OCI-LY7 (cell line): ENCODE measurements around the gene TENT5C. TPM values are rescaled to one million over a fixed set of nuclear protein-coding genes. Genes with fewer than 3 reads are reported as not detected.

Source experiments
- BruUV-seq: library from RNA; stranded (reverse); fragments of 400-500 nt; replicated peaks from 2 replicates; lab custom pipeline; 2021; lab: Mats Ljungman, UMichigan
- CTCF ChIA-PET: fragments of 300-600 bp; sonication (Branson Sonifier 250); formaldehyde crosslinking; loops from one replicate; lab custom pipeline; 2022; ENCODE audit warnings: antibody characterized with exemption; ENCODE audit not compliant: unreplicated experiment; lab: Charles Lee
- POLR2A ChIA-PET: fragments of 300-600 bp; sonication (Branson Sonifier 250); formaldehyde crosslinking; loops from one replicate; lab custom pipeline; 2022; ENCODE audit warnings: antibody characterized with exemption; lab: Charles Lee
- DNase-seq: peaks from one replicate; pipeline ENCODE4 v3.0.0-alpha.2; 2015; ENCODE audit warnings: low spot score
- H2AFZ ChIP-seq: fragments of 200-600 bp; sonication (generic), shearing (Covaris generic); 2 replicates; pipeline ENCODE4 v1.6.1; 2014; ENCODE audit warnings: mild to moderate bottlenecking, antibody characterized with exemption, low read length, moderate library complexity
- H3K27ac ChIP-seq: fragments of 200-600 bp; sonication (generic); 2 replicates; pipeline ENCODE4 v1.5.1; 2014; ENCODE audit warnings: mixed run types, low read depth, mild to moderate bottlenecking, moderate library complexity, low read length, inconsistent platforms; ENCODE audit not compliant: poor library complexity, severe bottlenecking
- H3K36me3 ChIP-seq: fragments of 200-600 bp; sonication (generic); 2 replicates; pipeline ENCODE4 v1.6.1; 2014; ENCODE audit warnings: mild to moderate bottlenecking, antibody characterized with exemption, low read length, moderate library complexity, mixed read lengths; ENCODE audit not compliant: insufficient read depth
- H3K4me1 ChIP-seq: fragments of 200-600 bp; sonication (generic); 2 replicates; pipeline ENCODE4 v1.5.1; 2014; ENCODE audit warnings: mild to moderate bottlenecking, low read length; ENCODE audit not compliant: insufficient read depth, poor library complexity, severe bottlenecking
- H3K4me2 ChIP-seq: fragments of 200-600 bp; sonication (generic); 2 replicates; pipeline ENCODE4 v1.6.1; 2014; ENCODE audit warnings: mild to moderate bottlenecking, low read length
- H3K4me3 ChIP-seq: fragments of 200-600 bp; sonication (generic); 2 replicates; pipeline ENCODE4 v1.5.1; 2014; ENCODE audit warnings: mild to moderate bottlenecking, low read depth, low read length; ENCODE audit not compliant: poor library complexity, severe bottlenecking
- H3K79me2 ChIP-seq: fragments of 200-600 bp; sonication (generic); 2 replicates; pipeline ENCODE4 v1.6.1; 2016; ENCODE audit warnings: low read depth, mild to moderate bottlenecking, low read length, moderate library complexity, mixed read lengths; ENCODE audit not compliant: insufficient read depth
- H3K9me2 ChIP-seq: fragments of 200-600 bp; sonication (generic); 2 replicates; pipeline ENCODE4 v1.6.1; 2016; ENCODE audit warnings: mild to moderate bottlenecking, low read length, mixed read lengths; ENCODE audit not compliant: insufficient read depth
- H3K9me3 ChIP-seq: fragments of 200-600 bp; sonication (generic); 2 replicates; pipeline ENCODE4 v1.6.1; 2014; ENCODE audit warnings: mild to moderate bottlenecking, mixed run types, low read length, mixed read lengths
- H4K20me1 ChIP-seq: fragments of 200-600 bp; sonication (generic); 2 replicates; pipeline ENCODE4 v1.6.1; 2014; ENCODE audit warnings: mild to moderate bottlenecking, antibody characterized with exemption, low read length, moderate library complexity, mixed read lengths; ENCODE audit not compliant: insufficient read depth
- CTCF ChIP-seq: fragments of 200-600 bp; sonication (generic); conservative IDR thresholded peaks from 2 replicates; pipeline ENCODE4 v1.5.1; 2014; ENCODE audit warnings: mild to moderate bottlenecking, antibody characterized with exemption, low read length, moderate library complexity, mixed read lengths
- EZH2phosphoT487 ChIP-seq: fragments of 200-600 bp; sonication (generic); IDR thresholded peaks from 2 replicates; pipeline ENCODE4 v1.6.1; 2018; ENCODE audit warnings: low read depth, borderline replicate concordance, mild to moderate bottlenecking, mixed run types, antibody characterized with exemption, low read length, moderate library complexity, mixed read lengths
- intact Hi-C: fragments of 100-400 bp; cut with micrococcal nuclease; formaldehyde crosslinking; loops from one replicate; pipeline ENCODE4 v1.10.0; 2022; ENCODE audit not compliant: unreplicated experiment
- total RNA-seq, 2 experiments: library from RNA; depleted of rRNA in 1 of 2; stranded (reverse); fragments of >200 nt in 1 of 2; shearing (Covaris generic) in 1 of 2; gene quantifications; 2 replicates each; pipeline ENCODE4 v1.2.3, GENCODE V29; 2014 to 2022

Gene TENT5C
- total RNA-seq, 2 experiments from 2014 or later = 13.3 to 31.1 TPM

- BruUV-seq = no TSS peak
- Histone ChIP-seq H3K9me3 (no peaks in the 10 kb centered on the region), H3K9me2 (no peaks in the 10 kb centered on the region), H4K20me1 (no peaks in the 10 kb centered on the region), H3K36me3 (no peaks in the 10 kb centered on the region), H3K4me2 (no peak overlapping the region), H3K4me3 (no peak overlapping the region), H3K79me2 (no peaks in the 10 kb centered on the region), H2AFZ (no peak overlapping the region), H3K27ac (no peak overlapping the region), H3K4me1 (no peaks in the 10 kb centered on the region)
- POLR2A ChIA-PET = no interaction called here
- intact Hi-C loops = no loop called here
- TF ChIP-seq CTCF (no peak), EZH2phosphoT487 (no peak)
- DNase-seq = no peak
- CTCF ChIA-PET = no interaction called here
Observed at GRCh38 chr1:117585086-117585485, 20.8 kb upstream of the TENT5C start.

GRCh38 chr1:117586337-117586736 is 19.5 kb upstream of the TENT5C start:
- BruUV-seq = no TSS peak
- Histone ChIP-seq H3K4me3 (no peak overlapping the region), H3K9me2 (no peaks in the 10 kb centered on the region), H3K4me1 (no peaks in the 10 kb centered on the region), H3K79me2 (no peaks in the 10 kb centered on the region), H3K36me3 (no peaks in the 10 kb centered on the region), H3K4me2 (no peak overlapping the region), H3K27ac (no peak overlapping the region), H4K20me1 (no peaks in the 10 kb centered on the region), H2AFZ (no peak overlapping the region), H3K9me3 (no peaks in the 10 kb centered on the region)
- TF ChIP-seq EZH2phosphoT487 = no peak
- no peak for TF ChIP-seq CTCF
- no peak for DNase-seq
- ChIA-PET POLR2A (interaction anchor here (0.6 to 0.7 kb wide), 2 partner anchors 24 to 53 kb away, joined by 4 to 5 read pairs; no protein-coding TSS in a partner anchor), CTCF (no interaction called here)
- intact Hi-C loops = no loop called here

GRCh38 chr1:117586747-117587498 is 18.9 kb upstream of the TENT5C start:
- no peak overlapping the region for H2AFZ ChIP-seq
- ChIA-PET POLR2A (interaction anchor here (0.6 kb wide), 1 partner anchor 52 kb away, joined by 4 read pairs; no protein-coding TSS in a partner anchor), CTCF (no interaction called here)
- DNase-seq = no peak
- H3K79me2 ChIP-seq = no peaks in the 10 kb centered on the region
- no peaks in the 10 kb centered on the region for H3K36me3 ChIP-seq
- H3K4me2 ChIP-seq = no peak overlapping the region
- no peaks in the 10 kb centered on the region for H3K9me2 ChIP-seq
- BruUV-seq = no TSS peak
- no peaks in the 10 kb centered on the region for H3K4me1 ChIP-seq
- no peaks in the 10 kb centered on the region for H3K9me3 ChIP-seq
- intact Hi-C loops = no loop called here
- no peak for TF ChIP-seq CTCF
- no peak for TF ChIP-seq EZH2phosphoT487
- no peak overlapping the region for H3K4me3 ChIP-seq
- H3K27ac ChIP-seq = no peak overlapping the region
- H4K20me1 ChIP-seq = no peaks in the 10 kb centered on the region
